Peyer's patch (tissue), 4 donors: ENCODE results near the gene RAB8A. TPM values are rescaled to one million over a fixed set of nuclear protein-coding genes. Genes with fewer than 3 reads are reported as not detected.

Source experiments
- DNase-seq, 3 donors: peaks; one replicate each; pipeline ENCODE4 v3.0.0-alpha.2; 2017 to 2019
- H3K27ac ChIP-seq, 4 donors: fragments of 200-600 bp; sonication (generic); one replicate each; pipeline ENCODE4 v1.5.1; 2016 to 2019
- H3K27me3 ChIP-seq, 2 donors: fragments of 200-600 bp; sonication (generic); one replicate each; pipeline ENCODE4 v1.5.1; 2019
- H3K36me3 ChIP-seq, 3 donors: fragments of 200-600 bp; sonication (generic); one replicate each; pipeline ENCODE4 v1.5.1; 2016 to 2019
- H3K4me1 ChIP-seq, 4 donors: fragments of 200-600 bp; sonication (generic); one replicate each; pipeline ENCODE4 v1.5.1; 2016 to 2019
- H3K4me3 ChIP-seq, 4 donors: fragments of 200-600 bp; sonication (generic); 1 replicate in 3 of 4; 2 replicates in 1 of 4; pipeline ENCODE4 v1.5.1; 2016 to 2019; ENCODE audit warnings: mild to moderate bottlenecking in 1 of 4
- H3K9me3 ChIP-seq, 4 donors: fragments of 200-600 bp; sonication (generic); one replicate each; pipeline ENCODE4 v1.5.1; 2016 to 2019; ENCODE audit warnings: mild to moderate bottlenecking in 1 of 4
- POLR2A ChIP-seq, 2 donors: fragments of 450-650 bp; IDR thresholded peaks; one replicate each; pipeline ENCODE4 v1.5.1; 2017; ENCODE audit warnings: antibody characterized with exemption in 2 of 2, mild to moderate bottlenecking in 2 of 2, moderate library complexity in 2 of 2
- total RNA-seq, 4 donors: library from RNA; depleted of rRNA; stranded (reverse); fragments of >200 nt; gene quantifications; one replicate each; pipeline ENCODE4 v1.1.0, GENCODE V29; 2016
- TF ChIP-seq, protein P1 (sequence below), 6 experiments: fragments of 450-650 bp in 4 of 6; fragments of 200-600 bp in 2 of 6; sonication (generic) in 1 of 6; IDR thresholded peaks; one replicate each; pipeline ENCODE4 v1.5.1; 2017 to 2019; ENCODE audit warnings: antibody characterized with exemption in 6 of 6, mild to moderate bottlenecking in 3 of 6, moderate library complexity in 1 of 6

RAB8A gene
- total RNA-seq, 4 donors from 2014 or later: 53.6 to 138 (median 113) TPM

DNA sequence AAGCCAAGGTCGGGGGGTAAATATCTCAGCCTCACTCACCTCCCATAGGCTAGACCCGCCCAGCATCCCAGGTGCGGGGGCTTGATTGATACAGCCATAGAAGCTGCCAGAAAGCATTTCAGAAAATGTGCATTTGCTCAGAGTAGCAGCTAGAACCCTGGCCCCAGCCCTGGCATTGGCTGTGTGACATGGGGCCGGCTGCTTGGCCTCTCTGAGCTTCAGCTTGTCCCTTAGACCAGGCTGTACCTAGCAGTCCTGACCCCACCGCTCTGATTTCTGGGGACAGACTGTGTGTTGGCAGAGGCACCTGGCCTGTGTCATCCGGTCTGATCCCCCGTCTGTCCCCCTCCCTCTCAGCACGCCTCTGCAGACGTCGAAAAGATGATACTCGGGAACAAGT is 15.4 kb downstream of the RAB8A start:
- H3K4me1 ChIP-seq: peaks cover 0 to 11% (median 0%) of the 10 kb centered on the region in 4 donors
- H3K27me3 ChIP-seq: no peaks in the 10 kb centered on the region
- H3K4me3 ChIP-seq: no peak overlapping the region
- H3K27ac ChIP-seq: no peak overlapping the region
- no peak for DNase-seq
- H3K36me3 ChIP-seq: peaks cover 0 to 98% (median 0%) of the 10 kb centered on the region in 3 donors
- no peaks in the 10 kb centered on the region for H3K9me3 ChIP-seq
- no peak for TF ChIP-seq POLR2A (IDR thresholded peaks at IDR 0.05)
- TF ChIP-seq, protein P1, sequence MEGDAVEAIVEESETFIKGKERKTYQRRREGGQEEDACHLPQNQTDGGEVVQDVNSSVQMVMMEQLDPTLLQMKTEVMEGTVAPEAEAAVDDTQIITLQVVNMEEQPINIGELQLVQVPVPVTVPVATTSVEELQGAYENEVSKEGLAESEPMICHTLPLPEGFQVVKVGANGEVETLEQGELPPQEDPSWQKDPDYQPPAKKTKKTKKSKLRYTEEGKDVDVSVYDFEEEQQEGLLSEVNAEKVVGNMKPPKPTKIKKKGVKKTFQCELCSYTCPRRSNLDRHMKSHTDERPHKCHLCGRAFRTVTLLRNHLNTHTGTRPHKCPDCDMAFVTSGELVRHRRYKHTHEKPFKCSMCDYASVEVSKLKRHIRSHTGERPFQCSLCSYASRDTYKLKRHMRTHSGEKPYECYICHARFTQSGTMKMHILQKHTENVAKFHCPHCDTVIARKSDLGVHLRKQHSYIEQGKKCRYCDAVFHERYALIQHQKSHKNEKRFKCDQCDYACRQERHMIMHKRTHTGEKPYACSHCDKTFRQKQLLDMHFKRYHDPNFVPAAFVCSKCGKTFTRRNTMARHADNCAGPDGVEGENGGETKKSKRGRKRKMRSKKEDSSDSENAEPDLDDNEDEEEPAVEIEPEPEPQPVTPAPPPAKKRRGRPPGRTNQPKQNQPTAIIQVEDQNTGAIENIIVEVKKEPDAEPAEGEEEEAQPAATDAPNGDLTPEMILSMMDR (IDR thresholded peaks at IDR 0.05): no peak

DNA sequence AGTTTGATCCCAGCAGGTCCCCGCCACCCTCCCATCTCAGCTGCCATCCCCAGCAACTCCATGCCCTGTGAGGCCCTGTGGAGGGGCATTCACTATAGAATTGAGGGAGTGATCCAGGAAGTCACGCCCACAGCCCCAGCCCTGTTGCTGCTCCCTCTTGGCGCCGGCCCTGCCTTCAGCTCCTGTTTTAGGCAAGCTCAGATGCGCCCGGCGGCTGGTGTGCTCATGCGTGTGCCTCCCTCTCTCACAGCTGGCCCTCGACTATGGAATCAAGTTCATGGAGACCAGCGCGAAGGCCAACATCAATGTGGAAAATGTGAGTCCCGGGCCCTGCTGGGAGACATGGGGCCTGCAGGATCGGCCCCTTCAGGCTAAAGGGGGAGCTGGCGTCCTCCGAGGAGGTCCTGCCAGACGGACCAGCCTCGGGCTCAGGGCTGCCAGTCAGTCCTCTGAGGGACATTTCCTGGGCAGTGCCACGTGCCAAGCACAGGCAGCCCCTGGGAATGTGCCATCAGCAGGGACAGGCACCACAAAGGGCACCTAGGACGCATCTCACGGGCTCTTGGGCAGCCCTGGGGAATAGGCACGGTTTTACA is 16.2 kb downstream of the RAB8A start:
- no peak for DNase-seq
- H3K27me3 ChIP-seq: no peaks in the 10 kb centered on the region
- H3K9me3 ChIP-seq: no peaks in the 10 kb centered on the region
- TF ChIP-seq, protein P1 (IDR thresholded peaks at IDR 0.05): no peak
- no peak for TF ChIP-seq POLR2A (IDR thresholded peaks at IDR 0.05)
- no peak overlapping the region for H3K4me3 ChIP-seq
- peaks cover 0 to 11% (median 0%) of the 10 kb centered on the region in 4 donors for H3K4me1 ChIP-seq
- H3K27ac ChIP-seq: no peak overlapping the region
- peaks cover 0 to 98% (median 0%) of the 10 kb centered on the region in 3 donors for H3K36me3 ChIP-seq

DNA sequence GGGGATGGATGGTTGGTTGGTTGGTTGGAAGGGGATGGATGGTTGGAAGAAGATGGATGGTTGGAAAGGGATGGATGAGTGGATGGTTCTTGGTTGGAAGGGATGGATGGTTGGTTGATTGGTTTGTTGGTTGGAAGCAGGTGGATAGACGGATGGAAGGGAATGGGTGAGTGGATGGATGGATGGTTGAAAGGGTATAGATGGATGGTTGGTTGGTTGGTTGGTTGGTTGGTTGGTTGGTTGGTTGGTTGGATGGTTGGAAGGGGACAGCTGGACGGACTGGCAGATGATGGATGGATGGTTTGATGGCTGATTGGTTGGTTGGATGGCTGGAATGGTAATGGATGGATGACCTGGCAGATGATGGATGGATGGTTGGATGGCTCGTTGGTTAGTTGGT is 20.0 kb downstream of the RAB8A start:
- H3K9me3 ChIP-seq: no peaks in the 10 kb centered on the region
- no peak for DNase-seq
- H3K27me3 ChIP-seq: no peaks in the 10 kb centered on the region
- no peak overlapping the region for H3K4me3 ChIP-seq
- H3K36me3 ChIP-seq: peaks cover 0 to 78% (median 0%) of the 10 kb centered on the region in 3 donors
- TF ChIP-seq, protein P1 (IDR thresholded peaks at IDR 0.05): no peak
- no peak for TF ChIP-seq POLR2A (IDR thresholded peaks at IDR 0.05)
- H3K4me1 ChIP-seq: peaks cover 0 to 6% (median 0%) of the 10 kb centered on the region in 4 donors
- H3K27ac ChIP-seq: no peak overlapping the region

DNA sequence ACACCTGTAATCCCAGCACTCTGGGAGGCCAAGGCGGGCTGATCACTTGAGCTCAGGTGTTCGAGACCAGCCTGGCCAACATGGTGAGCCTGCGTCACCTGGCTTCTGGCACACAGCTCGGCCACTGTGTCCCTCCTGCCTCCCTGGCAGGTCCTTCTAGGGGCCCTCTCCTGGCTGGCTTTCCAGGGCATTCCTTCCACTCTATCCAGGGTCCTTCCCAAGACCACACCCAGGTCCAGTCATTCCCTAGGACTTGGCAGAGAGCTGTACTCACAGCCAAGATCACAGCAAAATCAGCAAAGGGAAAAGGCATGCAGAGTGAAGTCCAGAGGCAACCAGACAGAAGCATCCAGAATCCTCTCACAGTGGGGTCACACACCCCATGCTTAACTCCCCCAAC is 22.1 kb downstream of the RAB8A start:
- Histone ChIP-seq H3K27me3 (no peaks in the 10 kb centered on the region), H3K9me3 (no peaks in the 10 kb centered on the region), H3K27ac (peak overlapping the region in 1 of 4 donors; percentile 35), H3K36me3 (peaks cover 0 to 57% (median 0%) of the 10 kb centered on the region in 3 donors), H3K4me3 (no peak overlapping the region), H3K4me1 (peaks cover 0 to 6% (median 0%) of the 10 kb centered on the region in 4 donors)
- no peak for DNase-seq
- no peak for TF ChIP-seq POLR2A (IDR thresholded peaks at IDR 0.05)
- TF ChIP-seq, protein P1 (IDR thresholded peaks at IDR 0.05): no peak

DNA sequence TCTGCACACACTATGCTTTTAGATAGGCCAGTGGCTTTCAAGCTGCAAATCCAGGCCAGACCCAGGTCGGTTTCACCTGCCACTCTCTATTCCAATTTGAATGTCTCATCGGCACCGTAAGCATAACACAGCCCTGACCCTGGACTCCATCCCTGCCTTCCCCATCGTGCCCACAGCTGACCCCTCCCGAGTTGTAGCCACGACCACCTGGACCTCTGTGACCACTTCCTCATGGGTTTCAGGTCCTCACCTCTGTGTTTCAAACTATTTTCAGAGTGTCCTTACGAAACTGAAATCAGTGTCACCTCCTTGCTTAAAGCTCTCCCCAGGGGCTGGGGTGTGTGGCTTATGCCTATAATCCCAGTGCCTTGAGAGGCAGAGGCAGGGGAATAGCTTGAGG is 22.8 kb downstream of the RAB8A start:
- H3K27me3 ChIP-seq: no peaks in the 10 kb centered on the region
- H3K4me1 ChIP-seq: peaks cover 0 to 6% (median 0%) of the 10 kb centered on the region in 4 donors
- no peaks in the 10 kb centered on the region for H3K9me3 ChIP-seq
- peak overlapping the region in 1 of 4 donors; percentile 35 for H3K27ac ChIP-seq
- no peak for TF ChIP-seq POLR2A (IDR thresholded peaks at IDR 0.05)
- TF ChIP-seq, protein P1 (IDR thresholded peaks at IDR 0.05): no peak
- DNase-seq: peak in 1 of 3 donors; percentile 60
- peaks cover 0 to 50% (median 0%) of the 10 kb centered on the region in 3 donors for H3K36me3 ChIP-seq
- no peak overlapping the region for H3K4me3 ChIP-seq
